ENCODE measurements around the gene MIP. TPM values are rescaled to one million over a fixed set of nuclear protein-coding genes. Genes with fewer than 3 reads are reported as not detected.

Gene MIP
- total RNA-seq, 1 experiment from 2014 or later: not detected

GRCh38 chr12:56488041-56488955 is 33.8 kb upstream of the MIP start, which contains the start of gene GLS2:
GLS2 (minus strand) TSS chr12:56488161; CDS start chr12:56488118, 43 bp downstream.
- peak; percentile 56 for DNase-seq (ENCODE audit: low read depth, low spot score)
- H3K4me3 ChIP-seq (ENCODE audit: low read depth in 2 of 2, low read length in 2 of 2): peak within 1 kb of the TSS; percentile 55 to 64
- H3K27ac ChIP-seq (ENCODE audit: low read length): no peak within 1 kb of the TSS
- TF ChIP-seq CTCF (IDR thresholded peaks at IDR 0.05) (no peak), POLR2AphosphoS5 (IDR thresholded peaks at IDR 0.05; ENCODE audit: low read depth, low read length) (no peak), TCF7L2 (IDR thresholded peaks at IDR 0.05; ENCODE audit: low read depth, low read length) (no peak), SIN3A (IDR thresholded peaks at IDR 0.05; ENCODE audit: borderline replicate concordance, insufficient read depth, low read depth, low read length) (no peak), REST (IDR thresholded peaks at IDR 0.05; ENCODE audit: insufficient read depth in 1 of 2, low read depth in 2 of 2, low read length in 1 of 2) (no peak)
- BruUV-seq (replicated peaks): no TSS peak
- intact Hi-C loops (cut with micrococcal nuclease; ENCODE audit: unreplicated experiment) (no loop called here), in situ Hi-C loops (cut with HindIII; ENCODE audit: low pct_unique_long_range_greater_than_20kb, low sequenced_read_pairs) (no loop called here)
- H3K36me3 ChIP-seq (ENCODE audit: control insufficient read depth, insufficient read depth, low read length): no peaks in the 10 kb centered on the region
- POLR2A ChIA-PET: interaction anchor here (0.7 kb wide), 1 partner anchor 99 kb away, joined by 9 read pairs; no protein-coding TSS in a partner anchor
- H3K9me3 ChIP-seq (ENCODE audit: control insufficient read depth, insufficient read depth, low read depth, low read length): no peaks in the 10 kb centered on the region
- CTCF ChIA-PET: interaction anchor here (0.7 to 1.1 kb wide), 2 partner anchors 86 to 116 kb away, joined by 6 to 7 read pairs; no protein-coding TSS in a partner anchor
- 0 out of 2 replicates have a peak, but pooled peaks cover 7% of the 10 kb centered on the region for H3K4me1 ChIP-seq (ENCODE audit: control insufficient read depth, insufficient read depth, low read length)
- H3K27me3 ChIP-seq (ENCODE audit: control insufficient read depth, insufficient read depth, low read length): peaks cover 18% of the 10 kb centered on the region
- ATAC-seq: peak; percentile 95

- TF ChIP-seq REST (IDR thresholded peaks at IDR 0.05; ENCODE audit: insufficient read depth in 1 of 2, low read depth in 2 of 2, low read length in 1 of 2): no peak
- no peak for TF ChIP-seq POLR2AphosphoS5 (IDR thresholded peaks at IDR 0.05; ENCODE audit: low read depth, low read length)
- TF ChIP-seq CTCF (IDR thresholded peaks at IDR 0.05): no peak
- no peak for TF ChIP-seq TCF7L2 (IDR thresholded peaks at IDR 0.05; ENCODE audit: low read depth, low read length)
- TF ChIP-seq SIN3A (IDR thresholded peaks at IDR 0.05; ENCODE audit: borderline replicate concordance, insufficient read depth, low read depth, low read length): no peak
- BruUV-seq (replicated peaks): no TSS peak
- ATAC-seq (peak; percentile 76), DNase-seq (ENCODE audit: low read depth, low spot score) (no peak)
- Histone ChIP-seq H3K27ac (ENCODE audit: low read length) (no peak overlapping the region), H3K4me1 (ENCODE audit: control insufficient read depth, insufficient read depth, low read length) (0 out of 2 replicates have a peak, but pooled peaks cover 7% of the 10 kb centered on the region), H3K27me3 (ENCODE audit: control insufficient read depth, insufficient read depth, low read length) (peaks cover 15% of the 10 kb centered on the region), H3K4me3 (ENCODE audit: low read depth in 2 of 2, low read length in 2 of 2) (peak overlapping the region; percentile 55 to 64), H3K9me3 (ENCODE audit: control insufficient read depth, insufficient read depth, low read depth, low read length) (no peaks in the 10 kb centered on the region), H3K36me3 (ENCODE audit: control insufficient read depth, insufficient read depth, low read length) (no peaks in the 10 kb centered on the region)
- CTCF ChIA-PET: interaction anchor here (0.7 kb wide), 1 partner anchor 115 kb away, joined by 7 read pairs; no protein-coding TSS in a partner anchor
- POLR2A ChIA-PET: interaction anchor here (0.7 kb wide), 1 partner anchor 98 kb away, joined by 9 read pairs; no protein-coding TSS in a partner anchor
- intact Hi-C loops (cut with micrococcal nuclease; ENCODE audit: unreplicated experiment) (no loop called here), in situ Hi-C loops (cut with HindIII; ENCODE audit: low pct_unique_long_range_greater_than_20kb, low sequenced_read_pairs) (no loop called here)
Observed at GRCh38 chr12:56487448-56488040, 33.1 kb upstream of the MIP start.
